CD14-positive monocyte (primary cell): ENCODE results near the gene SPATA31C2. TPM values are rescaled to one million over a fixed set of nuclear protein-coding genes. Genes with fewer than 3 reads are reported as not detected.

Experiments
- DNase-seq, 3 donors: peaks; one replicate each; pipeline ENCODE4 v3.0.0-alpha.2; 2011 to 2022
- H2AFZ ChIP-seq: 2 replicates; pipeline ENCODE4 v1.6.0; 2012; ENCODE audit warnings: mild to moderate bottlenecking, low read depth, low read length, inconsistent platforms; ENCODE audit not compliant: insufficient read depth, poor library complexity, severe bottlenecking
- H3K27ac ChIP-seq, 2 donors: 1 replicate in 1 of 2; 2 replicates in 1 of 2; pipeline ENCODE4 v1.5.1; 2012 to 2013; ENCODE audit warnings: low read length in 2 of 2, control low read depth in 1 of 2, inconsistent platforms in 1 of 2, low read depth in 1 of 2, mild to moderate bottlenecking in 1 of 2
- H3K27me3 ChIP-seq, 2 donors: one replicate each; pipeline versions ENCODE4 v1.6.0 to v1.6.1; 2011 to 2013; ENCODE audit warnings: low read length in 2 of 2; ENCODE audit not compliant: control insufficient read depth in 2 of 2, insufficient read depth in 2 of 2
- H3K36me3 ChIP-seq, 2 donors: replicated peaks in 1 of 2; 1 replicate in 1 of 2; 2 replicates in 1 of 2; pipeline versions ENCODE4 v1.5.1 to v1.6.1; 2012 to 2013; ENCODE audit warnings: low read length in 2 of 2, control low read depth in 1 of 2, inconsistent platforms in 1 of 2, mild to moderate bottlenecking in 1 of 2; ENCODE audit not compliant: insufficient read depth in 2 of 2, control insufficient read depth in 1 of 2
- H3K4me1 ChIP-seq, 2 donors: 1 replicate in 1 of 2; 2 replicates in 1 of 2; pipeline versions ENCODE4 v1.5.1 to v1.6.1; 2012 to 2013; ENCODE audit warnings: low read length in 2 of 2, control low read depth in 1 of 2, inconsistent platforms in 1 of 2, mild to moderate bottlenecking in 1 of 2, moderate library complexity in 1 of 2; ENCODE audit not compliant: insufficient read depth in 2 of 2, control insufficient read depth in 1 of 2
- H3K4me2 ChIP-seq: replicated peaks from 2 replicates; pipeline ENCODE3; 2012; ENCODE audit warnings: low read length, moderate library complexity, mild to moderate bottlenecking; ENCODE audit not compliant: poor library complexity, severe bottlenecking; ENCODE audit errors: extremely low read depth
- H3K4me3 ChIP-seq, 3 experiments: fragments of 200-600 bp in 1 of 3; sonication (generic) in 1 of 3; replicated peaks in 1 of 3; 1 replicate in 2 of 3; 2 replicates in 1 of 3; pipeline ENCODE4 v1.5.1; 2011 to 2013; ENCODE audit warnings: low read length in 3 of 3, mild to moderate bottlenecking in 3 of 3, control low read depth in 2 of 3, low read depth in 2 of 3, inconsistent platforms in 1 of 3, moderate library complexity in 1 of 3
- H3K79me2 ChIP-seq: 2 replicates; pipeline ENCODE4 v1.6.0; 2012; ENCODE audit warnings: mild to moderate bottlenecking, control low read depth, inconsistent platforms, low read length, moderate library complexity; ENCODE audit not compliant: insufficient read depth
- H3K9ac ChIP-seq: 2 replicates; pipeline ENCODE4 v1.6.0; 2017; ENCODE audit warnings: low read length, mild to moderate bottlenecking; ENCODE audit not compliant: insufficient read depth, poor library complexity, severe bottlenecking
- H3K9me3 ChIP-seq, 2 donors: replicated peaks in 1 of 2; 1 replicate in 1 of 2; 2 replicates in 1 of 2; pipeline versions ENCODE4 v1.5.1 to v1.6.1; 2012 to 2013; ENCODE audit warnings: low read length in 2 of 2, control low read depth in 1 of 2; ENCODE audit not compliant: control insufficient read depth in 1 of 2, insufficient read depth in 1 of 2
- H4K20me1 ChIP-seq: 2 replicates; pipeline ENCODE4 v1.6.0; 2012; ENCODE audit warnings: mild to moderate bottlenecking, low read length, control low read depth, moderate library complexity; ENCODE audit not compliant: insufficient read depth
- H3K27ac Mint-ChIP-seq, 7 donors: one replicate each; pipeline ENCODE4 v1.8.0; 2020; ENCODE audit warnings: mild to moderate bottlenecking in 7 of 7, mixed read lengths in 7 of 7, moderate library complexity in 6 of 7, inconsistent platforms in 2 of 7
- H3K27me3 Mint-ChIP-seq, 3 donors: one replicate each; pipeline ENCODE4 v1.8.0; 2021 to 2022; ENCODE audit warnings: low read depth in 3 of 3, mild to moderate bottlenecking in 3 of 3, mixed read lengths in 3 of 3, moderate library complexity in 3 of 3, inconsistent platforms in 1 of 3
- H3K36me3 Mint-ChIP-seq, 2 donors: one replicate each; pipeline ENCODE4 v1.8.0; 2020; ENCODE audit warnings: mixed read lengths in 2 of 2, inconsistent platforms in 1 of 2, mild to moderate bottlenecking in 1 of 2
- H3K4me1 Mint-ChIP-seq: one replicate; pipeline ENCODE4 v1.8.0; 2020; ENCODE audit warnings: mild to moderate bottlenecking, mixed read lengths
- H3K4me3 Mint-ChIP-seq, 2 donors: one replicate each; pipeline ENCODE4 v1.8.0; 2020; ENCODE audit warnings: mild to moderate bottlenecking in 2 of 2, mixed read lengths in 2 of 2, moderate library complexity in 1 of 2
- H3K9me3 Mint-ChIP-seq, 7 donors: one replicate each; pipeline ENCODE4 v1.8.0; 2020 to 2022; ENCODE audit warnings: mixed read lengths in 7 of 7, mild to moderate bottlenecking in 6 of 7, moderate library complexity in 6 of 7, inconsistent platforms in 2 of 7
- whole genome bisulfite sequencing: methylation state at CpG from one replicate; pipeline ENCODE4 v1.1.5; 2013; ENCODE audit warnings: missing lambda C conversion rate; ENCODE audit not compliant: insufficient coverage; 5-methylcytosine and 5-hydroxymethylcytosine counted together
- intact Hi-C, 2 donors: fragments of 100-400 bp; cut with micrococcal nuclease; formaldehyde crosslinking; loops; one replicate each; pipeline versions ENCODE4 v1.15.0 to v1.15.1; 2023
- polyA plus RNA-seq, 3 donors: library from polyadenylated mRNA; depleted of rRNA in 1 of 3; unstranded in 2 of 3; stranded (reverse) in 1 of 3; fragments of 300-500 nt in 2 of 3; fragments of >200 nt in 1 of 3; fragmentation: Illumina TruSeq in 2 of 3; gene quantifications; 1 replicate in 2 of 3; 2 replicates in 1 of 3; pipeline ENCODE4 v1.2.3, GENCODE V29; 2012 to 2021
- TF ChIP-seq, protein P1 (sequence below): fragments of 200-600 bp; IDR thresholded peaks from one replicate; pipeline ENCODE4 v1.8.0; 2022; ENCODE audit warnings: antibody characterized with exemption, mild to moderate bottlenecking

The SPATA31C2 gene
- polyA plus RNA-seq, 3 donors = not detected

DNA sequence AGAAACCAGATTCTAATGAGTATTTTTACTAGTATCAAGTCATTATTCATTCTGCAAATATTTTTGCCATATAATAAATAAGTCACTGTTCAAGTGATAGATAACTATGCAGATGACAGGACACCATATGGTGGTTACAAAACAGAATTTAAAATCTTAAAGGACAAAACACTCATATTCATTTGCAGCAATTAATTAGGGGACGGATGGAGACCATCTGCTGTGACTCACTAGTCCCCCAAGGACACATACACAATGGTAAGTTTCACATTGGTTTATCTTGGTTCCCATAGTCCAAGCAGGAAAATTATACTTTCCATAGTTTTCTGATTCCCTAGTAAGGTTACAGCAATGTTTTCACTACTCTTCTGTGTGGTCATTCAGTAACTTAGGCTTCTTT, 28.4 kb upstream of the SPATA31C2 start:
- Mint-ChIP-seq H3K9me3 (peaks cover 0 to 10% (median 7%) of the 10 kb centered on the region in 7 donors), H3K4me3 (no peak overlapping the region), H3K27ac (no peak overlapping the region), H3K27me3 (peaks cover 0 to 4% (median 2%) of the 10 kb centered on the region in 3 donors), H3K4me1 (peaks cover 3% of the 10 kb centered on the region), H3K36me3 (no peaks in the 10 kb centered on the region)
- H3K36me3 ChIP-seq = no peaks in the 10 kb centered on the region
- no peaks in the 10 kb centered on the region for H3K4me1 ChIP-seq
- no peaks in the 10 kb centered on the region for H3K27me3 ChIP-seq
- H3K79me2 ChIP-seq = no peaks in the 10 kb centered on the region
- no peak overlapping the region for H3K4me2 ChIP-seq
- 100% methylated on average over 1 of the region's 1 CpG for WGBS
- H3K4me3 ChIP-seq = no peak overlapping the region
- H3K9ac ChIP-seq = no peak overlapping the region
- TF ChIP-seq, protein P1, sequence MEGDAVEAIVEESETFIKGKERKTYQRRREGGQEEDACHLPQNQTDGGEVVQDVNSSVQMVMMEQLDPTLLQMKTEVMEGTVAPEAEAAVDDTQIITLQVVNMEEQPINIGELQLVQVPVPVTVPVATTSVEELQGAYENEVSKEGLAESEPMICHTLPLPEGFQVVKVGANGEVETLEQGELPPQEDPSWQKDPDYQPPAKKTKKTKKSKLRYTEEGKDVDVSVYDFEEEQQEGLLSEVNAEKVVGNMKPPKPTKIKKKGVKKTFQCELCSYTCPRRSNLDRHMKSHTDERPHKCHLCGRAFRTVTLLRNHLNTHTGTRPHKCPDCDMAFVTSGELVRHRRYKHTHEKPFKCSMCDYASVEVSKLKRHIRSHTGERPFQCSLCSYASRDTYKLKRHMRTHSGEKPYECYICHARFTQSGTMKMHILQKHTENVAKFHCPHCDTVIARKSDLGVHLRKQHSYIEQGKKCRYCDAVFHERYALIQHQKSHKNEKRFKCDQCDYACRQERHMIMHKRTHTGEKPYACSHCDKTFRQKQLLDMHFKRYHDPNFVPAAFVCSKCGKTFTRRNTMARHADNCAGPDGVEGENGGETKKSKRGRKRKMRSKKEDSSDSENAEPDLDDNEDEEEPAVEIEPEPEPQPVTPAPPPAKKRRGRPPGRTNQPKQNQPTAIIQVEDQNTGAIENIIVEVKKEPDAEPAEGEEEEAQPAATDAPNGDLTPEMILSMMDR = no peak
- intact Hi-C loops = no loop called here
- no peak overlapping the region for H2AFZ ChIP-seq
- H4K20me1 ChIP-seq = no peaks in the 10 kb centered on the region
- no peak overlapping the region for H3K27ac ChIP-seq
- H3K9me3 ChIP-seq = no peaks in the 10 kb centered on the region
- DNase-seq = no peak

DNA sequence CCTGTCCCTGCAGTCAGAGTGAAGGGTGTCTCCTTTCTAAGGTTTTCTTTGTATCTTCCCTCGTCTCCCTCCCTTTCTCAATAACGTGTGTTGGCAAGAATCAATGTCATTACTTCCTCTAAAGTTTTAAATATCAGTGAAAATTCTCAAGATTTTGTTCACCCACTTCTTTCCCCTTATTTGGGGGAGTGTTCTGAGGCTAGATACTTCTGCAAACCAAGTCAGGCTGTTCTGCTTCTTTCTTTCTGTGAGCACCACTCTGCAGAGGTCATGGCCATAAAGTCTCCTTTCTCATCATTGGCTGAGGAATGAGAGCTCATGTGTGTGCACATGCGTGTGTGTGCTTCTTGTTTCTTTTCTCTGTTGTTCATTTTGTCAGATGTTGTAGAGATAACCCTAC, 26.6 kb upstream of the SPATA31C2 start:
- no peak overlapping the region for H3K9ac ChIP-seq
- H3K36me3 ChIP-seq = no peaks in the 10 kb centered on the region
- Mint-ChIP-seq H3K4me1 (peaks cover 3% of the 10 kb centered on the region), H3K36me3 (no peaks in the 10 kb centered on the region), H3K4me3 (no peak overlapping the region), H3K9me3 (peaks cover 0 to 10% (median 7%) of the 10 kb centered on the region in 7 donors), H3K27ac (no peak overlapping the region), H3K27me3 (peaks cover 2 to 5% (median 2%) of the 10 kb centered on the region in 3 donors)
- no peaks in the 10 kb centered on the region for H3K9me3 ChIP-seq
- no peak overlapping the region for H3K4me2 ChIP-seq
- TF ChIP-seq, protein P1 = no peak
- H3K79me2 ChIP-seq = no peaks in the 10 kb centered on the region
- intact Hi-C loops = no loop called here
- DNase-seq = no peak
- no peaks in the 10 kb centered on the region for H4K20me1 ChIP-seq
- no peak overlapping the region for H3K4me3 ChIP-seq
- no CpG with 5 or more reads among the region's 3 CpGs for WGBS
- no peaks in the 10 kb centered on the region for H3K4me1 ChIP-seq
- no peak overlapping the region for H2AFZ ChIP-seq
- H3K27ac ChIP-seq = no peak overlapping the region
- H3K27me3 ChIP-seq = peaks cover 0 to 2% of the 10 kb centered on the region in 2 donors
